Parathyroid adenoma (tissue), 2 donors: ENCODE results near the gene EXOSC10.
A peak's percentile ranks its signal among the peaks of the same experiment; 100 is the strongest.

Source experiments
- H2AFZ ChIP-seq: fragments of 300-600 bp; sonication (generic); one replicate; pipeline ENCODE4 v1.7.0; 2017; ENCODE audit warnings: antibody characterized with exemption, mild to moderate bottlenecking
- H3K27ac ChIP-seq: fragments of 300-600 bp; sonication (generic); one replicate; pipeline ENCODE4 v1.7.0; 2017
- H3K27me3 ChIP-seq: fragments of 300-600 bp; sonication (generic); one replicate; pipeline ENCODE4 v1.7.0; 2017; ENCODE audit warnings: low read length; ENCODE audit not compliant: control insufficient read depth, insufficient read depth
- H3K36me3 ChIP-seq: fragments of 300-600 bp; sonication (generic); one replicate; pipeline ENCODE4 v1.7.0; 2017; ENCODE audit warnings: low read length; ENCODE audit not compliant: control insufficient read depth, insufficient read depth
- H3K4me1 ChIP-seq: fragments of 300-600 bp; sonication (generic); one replicate; pipeline ENCODE4 v1.7.0; 2017; ENCODE audit warnings: control low read depth
- H3K4me2 ChIP-seq: fragments of 300-600 bp; sonication (generic); one replicate; pipeline ENCODE4 v1.7.0; 2017; ENCODE audit warnings: low read length
- H3K4me3 ChIP-seq: fragments of 300-600 bp; sonication (generic); one replicate; pipeline ENCODE4 v1.7.0; 2017; ENCODE audit warnings: low read depth, low read length
- H3K79me2 ChIP-seq: fragments of 300-600 bp; sonication (generic); one replicate; pipeline ENCODE4 v1.7.0; 2017; ENCODE audit warnings: control low read depth
- H3K9ac ChIP-seq: fragments of 300-600 bp; sonication (generic); one replicate; pipeline ENCODE4 v1.7.0; 2017; ENCODE audit warnings: mild to moderate bottlenecking
- H3K9me3 ChIP-seq: fragments of 300-600 bp; sonication (generic); one replicate; pipeline ENCODE4 v1.7.0; 2017; ENCODE audit warnings: low read length; ENCODE audit not compliant: control insufficient read depth
- TF ChIP-seq, protein P1 (sequence below): fragments of 300-600 bp; sonication (generic); IDR thresholded peaks from one replicate; pipeline ENCODE4 v1.7.0; 2017; ENCODE audit warnings: antibody characterized with exemption, mild to moderate bottlenecking
- donor health status: primary hyperparathyroidism.

Gene EXOSC10

DNA sequence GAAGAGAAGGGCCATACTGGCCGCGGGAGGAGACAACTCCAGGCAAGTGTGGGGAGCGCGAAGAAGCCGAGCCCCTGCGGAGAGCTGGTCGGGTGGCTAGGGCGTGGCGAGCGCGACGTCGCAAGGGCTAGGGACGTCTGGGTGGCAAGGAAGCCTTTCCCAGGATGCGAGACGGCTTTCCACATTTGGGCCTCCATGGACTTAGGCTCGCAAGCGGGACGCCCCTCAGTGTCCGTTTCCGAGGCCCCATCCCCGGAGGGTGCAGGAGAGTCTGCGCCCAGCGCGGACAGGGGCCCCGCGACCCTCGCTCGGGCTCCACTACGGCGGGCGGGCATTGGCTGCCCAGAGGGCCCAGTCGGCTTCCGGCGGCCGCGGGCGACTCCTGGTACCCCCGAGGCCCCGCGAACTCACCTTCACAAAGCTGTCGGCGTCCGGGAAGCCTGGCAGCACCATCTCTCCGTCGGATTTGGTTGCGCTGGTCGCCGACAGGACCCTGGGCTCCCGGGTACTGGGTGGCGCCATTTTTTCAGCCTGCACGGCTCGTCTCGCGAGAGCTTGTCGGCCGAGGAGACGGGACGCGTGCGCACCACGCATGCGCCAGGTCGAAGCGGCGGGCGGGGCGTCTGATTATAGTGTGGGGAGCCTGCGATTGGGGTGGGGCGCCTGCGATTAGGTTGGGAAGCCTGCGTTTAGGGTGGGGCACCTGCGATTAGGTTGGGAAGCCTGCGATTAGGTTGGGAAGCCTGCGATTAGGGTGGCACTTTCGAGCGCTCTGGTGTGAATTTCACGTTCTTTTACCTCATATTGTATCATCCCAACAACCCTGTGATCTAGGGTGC is at the start of gene EXOSC10:
Gene EXOSC10, minus strand, starts transcription at position 560 of the 839 bp plus-strand sequence. Its CDS starts 38 bp downstream, at position 522.
- H3K27ac ChIP-seq, result peak within 1 kb of the TSS; percentile 74
- TF ChIP-seq, protein P1, sequence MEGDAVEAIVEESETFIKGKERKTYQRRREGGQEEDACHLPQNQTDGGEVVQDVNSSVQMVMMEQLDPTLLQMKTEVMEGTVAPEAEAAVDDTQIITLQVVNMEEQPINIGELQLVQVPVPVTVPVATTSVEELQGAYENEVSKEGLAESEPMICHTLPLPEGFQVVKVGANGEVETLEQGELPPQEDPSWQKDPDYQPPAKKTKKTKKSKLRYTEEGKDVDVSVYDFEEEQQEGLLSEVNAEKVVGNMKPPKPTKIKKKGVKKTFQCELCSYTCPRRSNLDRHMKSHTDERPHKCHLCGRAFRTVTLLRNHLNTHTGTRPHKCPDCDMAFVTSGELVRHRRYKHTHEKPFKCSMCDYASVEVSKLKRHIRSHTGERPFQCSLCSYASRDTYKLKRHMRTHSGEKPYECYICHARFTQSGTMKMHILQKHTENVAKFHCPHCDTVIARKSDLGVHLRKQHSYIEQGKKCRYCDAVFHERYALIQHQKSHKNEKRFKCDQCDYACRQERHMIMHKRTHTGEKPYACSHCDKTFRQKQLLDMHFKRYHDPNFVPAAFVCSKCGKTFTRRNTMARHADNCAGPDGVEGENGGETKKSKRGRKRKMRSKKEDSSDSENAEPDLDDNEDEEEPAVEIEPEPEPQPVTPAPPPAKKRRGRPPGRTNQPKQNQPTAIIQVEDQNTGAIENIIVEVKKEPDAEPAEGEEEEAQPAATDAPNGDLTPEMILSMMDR, result no peak
- H2AFZ ChIP-seq, result peak within 1 kb of the TSS; percentile 94
- peak within 1 kb of the TSS; percentile 53 for H3K9ac ChIP-seq
- peaks cover 4% of the 10 kb centered on the region for H3K4me1 ChIP-seq
- peak within 1 kb of the TSS; percentile 64 for H3K4me2 ChIP-seq
- peaks cover 2% of the 10 kb centered on the region for H3K79me2 ChIP-seq
- H3K9me3 ChIP-seq, result no peaks in the 10 kb centered on the region
- no peaks in the 10 kb centered on the region for H3K36me3 ChIP-seq
- peak within 1 kb of the TSS; percentile 83 for H3K4me3 ChIP-seq
- no peaks in the 10 kb centered on the region for H3K27me3 ChIP-seq

GRCh38 chr1:11147197-11147770 is 47.6 kb upstream of the EXOSC10 start:
- TF ChIP-seq, protein P1, result no peak
- H3K79me2 ChIP-seq, result no peaks in the 10 kb centered on the region
- no peaks in the 10 kb centered on the region for H3K36me3 ChIP-seq
- no peak overlapping the region for H3K4me3 ChIP-seq
- H3K9ac ChIP-seq, result no peak overlapping the region
- H3K27me3 ChIP-seq, result no peaks in the 10 kb centered on the region
- no peak overlapping the region for H3K4me2 ChIP-seq
- no peak overlapping the region for H3K27ac ChIP-seq
- H2AFZ ChIP-seq, result no peak overlapping the region
- no peaks in the 10 kb centered on the region for H3K9me3 ChIP-seq
- no peaks in the 10 kb centered on the region for H3K4me1 ChIP-seq

DNA sequence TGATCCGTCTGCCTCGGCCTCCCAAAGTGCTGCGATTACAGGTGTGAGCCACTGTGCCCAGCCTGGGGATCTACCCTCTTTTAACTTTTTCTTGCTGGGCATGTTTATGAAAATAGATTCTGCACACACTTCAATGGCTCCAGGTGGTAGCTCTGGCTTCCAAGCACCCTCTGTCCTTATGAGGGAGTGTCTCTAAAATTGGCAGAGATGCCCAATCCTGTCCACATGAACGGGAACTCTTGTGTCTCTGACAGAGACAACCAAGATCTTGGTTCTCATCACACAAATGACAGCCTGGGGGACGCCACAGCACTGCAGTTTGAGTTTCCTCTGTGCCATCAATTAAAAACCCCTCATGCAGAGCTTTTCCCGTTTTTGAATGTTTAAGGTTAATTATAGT is 46.1 kb upstream of the EXOSC10 start:
- H3K27me3 ChIP-seq, result no peaks in the 10 kb centered on the region
- no peak overlapping the region for H3K4me2 ChIP-seq
- no peaks in the 10 kb centered on the region for H3K36me3 ChIP-seq
- no peak overlapping the region for H3K4me3 ChIP-seq
- no peak overlapping the region for H3K9ac ChIP-seq
- TF ChIP-seq, protein P1, result no peak
- H3K4me1 ChIP-seq, result no peaks in the 10 kb centered on the region
- H3K79me2 ChIP-seq, result no peaks in the 10 kb centered on the region
- no peak overlapping the region for H2AFZ ChIP-seq
- H3K9me3 ChIP-seq, result no peaks in the 10 kb centered on the region
- H3K27ac ChIP-seq, result no peak overlapping the region

DNA sequence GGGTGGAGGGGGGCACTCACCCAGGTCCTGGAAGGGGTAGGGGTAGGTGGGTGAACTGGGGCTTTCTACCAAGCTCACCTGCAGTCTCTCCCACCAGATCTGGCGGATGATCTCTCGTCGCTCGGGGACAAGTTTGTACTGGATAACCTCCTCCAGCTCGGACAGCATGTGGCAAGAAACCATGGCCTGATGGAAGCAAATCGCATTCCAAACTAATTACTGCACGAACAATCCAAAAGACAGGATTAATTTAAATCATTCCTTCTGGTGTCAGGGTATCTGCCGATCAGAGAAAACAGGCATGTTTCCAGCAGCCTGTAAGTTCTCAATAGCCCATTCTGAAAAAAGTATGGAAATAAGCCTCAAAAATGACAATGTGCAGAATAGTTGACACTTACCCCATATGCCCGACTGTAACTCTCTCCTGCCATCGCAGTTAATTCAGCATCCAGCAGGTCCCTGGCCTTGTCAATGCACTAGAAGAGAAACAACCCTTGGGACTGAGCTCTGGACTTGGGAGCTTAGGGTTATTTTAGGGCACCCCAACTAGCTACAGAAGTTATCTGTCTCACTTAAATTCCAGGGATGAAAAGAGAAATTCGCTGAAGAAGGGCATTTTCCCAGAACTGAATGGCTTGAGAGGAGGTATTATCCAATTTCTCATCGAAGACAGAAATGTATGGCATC is 45.0 kb upstream of the EXOSC10 start:
- Histone ChIP-seq H3K4me1 (no peaks in the 10 kb centered on the region), H3K9me3 (no peaks in the 10 kb centered on the region), H3K36me3 (no peaks in the 10 kb centered on the region), H3K4me2 (no peak overlapping the region), H3K79me2 (no peaks in the 10 kb centered on the region), H3K27me3 (no peaks in the 10 kb centered on the region), H3K27ac (no peak overlapping the region), H3K9ac (no peak overlapping the region), H3K4me3 (no peak overlapping the region), H2AFZ (no peak overlapping the region)
- TF ChIP-seq, protein P1, result no peak
